Sigmoid colon (tissue), 7 donors: Measurements from ENCODE around the gene NRXN2. TPM values are rescaled to one million over a fixed set of nuclear protein-coding genes. Genes with fewer than 3 reads are reported as not detected.

Experiments
- DNase-seq: peaks from one replicate; pipeline ENCODE4 v3.0.0-alpha.2; 2019
- H3K27ac ChIP-seq, 4 donors: fragments of 200-600 bp; sonication (generic); one replicate each; pipeline ENCODE4 v1.5.1; 2016 to 2019; ENCODE audit warnings: mild to moderate bottlenecking in 1 of 4
- H3K27me3 ChIP-seq, 3 donors: fragments of 200-600 bp; sonication (generic); one replicate each; pipeline ENCODE4 v1.5.1; 2019; ENCODE audit warnings: mild to moderate bottlenecking in 1 of 3
- H3K36me3 ChIP-seq, 4 donors: fragments of 200-600 bp; sonication (generic); one replicate each; pipeline ENCODE4 v1.5.1; 2016 to 2019
- H3K4me1 ChIP-seq, 4 donors: fragments of 200-600 bp; sonication (generic); one replicate each; pipeline ENCODE4 v1.5.1; 2017 to 2019
- H3K4me3 ChIP-seq, 4 donors: fragments of 200-600 bp; sonication (generic); one replicate each; pipeline ENCODE4 v1.5.1; 2017 to 2019; ENCODE audit warnings: mild to moderate bottlenecking in 2 of 4, moderate library complexity in 1 of 4
- H3K9me3 ChIP-seq, 4 donors: fragments of 200-600 bp in 3 of 4; sonication (generic) in 3 of 4; one replicate each; pipeline versions ENCODE4 v1.5.1 to v1.6.1; 2013 to 2019
- EP300 ChIP-seq, 4 donors: sonication (generic); formaldehyde crosslinking; IDR thresholded peaks; one replicate each; pipeline ENCODE4 v1.6.1; 2017; ENCODE audit warnings: antibody characterized with exemption in 4 of 4
- POLR2A ChIP-seq, 2 donors: fragments of 450-650 bp; IDR thresholded peaks; one replicate each; pipeline ENCODE4 v1.6.1; 2016; ENCODE audit warnings: antibody characterized with exemption in 2 of 2, mild to moderate bottlenecking in 2 of 2, moderate library complexity in 2 of 2
- POLR2AphosphoS5 ChIP-seq, 4 donors: sonication (generic); formaldehyde crosslinking; IDR thresholded peaks; one replicate each; pipeline ENCODE4 v1.6.1; 2017; ENCODE audit warnings: antibody characterized with exemption in 4 of 4
- WGBS, 2 donors: extraction: QIAGEN DNeasy Blood & Tissue Kit; methylation state at CpG; one replicate each; pipeline ENCODE4 v1.1.7; 2013; 5-methylcytosine and 5-hydroxymethylcytosine counted together
- intact Hi-C: fragments of 100-400 bp; cut with DNase I; formaldehyde crosslinking; loops from one replicate; pipeline ENCODE4 v1.15.1; 2023
- polyA plus RNA-seq, 3 donors: library from polyadenylated mRNA; stranded (reverse); fragments of 200-250 nt; gene quantifications; one replicate each; pipeline ENCODE4 v1.2.3, GENCODE V29; 2013
- total RNA-seq, 4 donors: library from RNA; depleted of rRNA; stranded (reverse); fragments of >200 nt; gene quantifications; one replicate each; pipeline ENCODE4 v1.1.0, GENCODE V29; 2016
- TF ChIP-seq, protein P1 (sequence below), 4 experiments: fragments of 450-650 bp in 3 of 4; fragments of 200-600 bp in 1 of 4; IDR thresholded peaks; one replicate each; pipeline ENCODE4 v1.5.1; 2016 to 2019; ENCODE audit warnings: antibody characterized with exemption in 4 of 4, mild to moderate bottlenecking in 3 of 4, moderate library complexity in 2 of 4
- donor health status: healthy with polysubstance abuse.
- donor health status: Bipolar disorder and iron deficiency.
- donor health status: healthy.

The NRXN2 gene
- total and polyA plus RNA-seq, 7 donors = 0.23 to 20.5 (median 6.8) TPM

DNA sequence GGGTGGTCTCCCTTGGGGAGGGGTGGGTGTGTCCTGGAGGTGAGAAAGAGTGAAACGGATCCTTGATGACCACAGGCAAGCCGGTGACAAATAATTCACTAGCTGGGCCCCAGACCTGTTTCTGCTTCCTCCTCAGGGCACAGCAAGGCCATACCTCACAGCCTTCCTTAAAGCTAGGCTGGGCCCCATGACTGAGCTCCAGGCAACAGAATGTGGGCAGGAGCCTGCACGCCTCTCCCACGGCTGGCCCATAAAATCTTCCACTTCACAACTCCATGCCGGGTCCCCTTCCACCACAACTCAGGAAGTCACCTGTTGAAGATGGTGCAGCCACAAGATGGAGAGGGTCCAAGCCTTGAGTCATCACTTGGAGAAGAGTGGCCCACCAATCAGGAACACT lies 108.1 kb downstream of the NRXN2 start:
- Histone ChIP-seq H3K9me3 (no peaks in the 10 kb centered on the region), H3K36me3 (peaks cover 0 to 18% (median 0%) of the 10 kb centered on the region in 4 donors), H3K27me3 (no peaks in the 10 kb centered on the region), H3K27ac (no peak overlapping the region), H3K4me3 (no peak overlapping the region), H3K4me1 (peaks cover 0 to 8% (median 4%) of the 10 kb centered on the region in 4 donors)
- no peak for TF ChIP-seq POLR2A (IDR thresholded peaks at IDR 0.05)
- TF ChIP-seq, protein P1, sequence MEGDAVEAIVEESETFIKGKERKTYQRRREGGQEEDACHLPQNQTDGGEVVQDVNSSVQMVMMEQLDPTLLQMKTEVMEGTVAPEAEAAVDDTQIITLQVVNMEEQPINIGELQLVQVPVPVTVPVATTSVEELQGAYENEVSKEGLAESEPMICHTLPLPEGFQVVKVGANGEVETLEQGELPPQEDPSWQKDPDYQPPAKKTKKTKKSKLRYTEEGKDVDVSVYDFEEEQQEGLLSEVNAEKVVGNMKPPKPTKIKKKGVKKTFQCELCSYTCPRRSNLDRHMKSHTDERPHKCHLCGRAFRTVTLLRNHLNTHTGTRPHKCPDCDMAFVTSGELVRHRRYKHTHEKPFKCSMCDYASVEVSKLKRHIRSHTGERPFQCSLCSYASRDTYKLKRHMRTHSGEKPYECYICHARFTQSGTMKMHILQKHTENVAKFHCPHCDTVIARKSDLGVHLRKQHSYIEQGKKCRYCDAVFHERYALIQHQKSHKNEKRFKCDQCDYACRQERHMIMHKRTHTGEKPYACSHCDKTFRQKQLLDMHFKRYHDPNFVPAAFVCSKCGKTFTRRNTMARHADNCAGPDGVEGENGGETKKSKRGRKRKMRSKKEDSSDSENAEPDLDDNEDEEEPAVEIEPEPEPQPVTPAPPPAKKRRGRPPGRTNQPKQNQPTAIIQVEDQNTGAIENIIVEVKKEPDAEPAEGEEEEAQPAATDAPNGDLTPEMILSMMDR (IDR thresholded peaks at IDR 0.05) = no peak
- no peak for TF ChIP-seq POLR2AphosphoS5 (IDR thresholded peaks at IDR 0.05)
- no peak for TF ChIP-seq EP300 (IDR thresholded peaks at IDR 0.05)
- 63 to 75% methylated on average over 5 of the region's 5 CpGs for WGBS, 2 donors
- no peak for DNase-seq
- intact Hi-C loops = no loop called here

DNA sequence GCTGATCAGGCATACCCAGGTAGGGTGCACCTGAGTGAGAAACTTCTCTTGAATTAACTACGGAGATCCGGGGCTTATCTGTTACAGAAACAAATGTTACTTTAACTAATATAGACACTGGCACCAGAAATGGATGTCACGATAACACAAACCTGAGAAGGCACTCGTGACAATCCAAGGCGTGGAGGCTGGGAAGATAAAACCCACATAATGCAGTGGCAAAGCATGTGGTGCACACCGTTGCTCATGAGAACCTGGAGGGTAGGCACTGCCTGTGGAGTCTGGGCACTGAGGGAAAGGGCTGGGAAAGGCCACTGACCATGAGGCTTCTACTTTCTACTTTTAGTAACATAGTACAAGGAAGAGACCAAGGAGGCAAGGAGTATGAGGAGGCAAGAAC lies 109.3 kb downstream of the NRXN2 start:
- no peaks in the 10 kb centered on the region for H3K27me3 ChIP-seq
- TF ChIP-seq EP300 (IDR thresholded peaks at IDR 0.05) (no peak), POLR2AphosphoS5 (IDR thresholded peaks at IDR 0.05) (no peak), POLR2A (IDR thresholded peaks at IDR 0.05) (no peak)
- TF ChIP-seq, protein P1 (IDR thresholded peaks at IDR 0.05) = no peak
- peaks cover 0 to 2% (median 0%) of the 10 kb centered on the region in 4 donors for H3K4me1 ChIP-seq
- no peak for DNase-seq
- peaks cover 0 to 18% (median 0%) of the 10 kb centered on the region in 4 donors for H3K36me3 ChIP-seq
- H3K27ac ChIP-seq = no peak overlapping the region
- WGBS, 2 donors = 85 to 91% methylated on average over 6 of the region's 6 CpGs
- no peak overlapping the region for H3K4me3 ChIP-seq
- intact Hi-C loops = no loop called here
- H3K9me3 ChIP-seq = no peaks in the 10 kb centered on the region

DNA sequence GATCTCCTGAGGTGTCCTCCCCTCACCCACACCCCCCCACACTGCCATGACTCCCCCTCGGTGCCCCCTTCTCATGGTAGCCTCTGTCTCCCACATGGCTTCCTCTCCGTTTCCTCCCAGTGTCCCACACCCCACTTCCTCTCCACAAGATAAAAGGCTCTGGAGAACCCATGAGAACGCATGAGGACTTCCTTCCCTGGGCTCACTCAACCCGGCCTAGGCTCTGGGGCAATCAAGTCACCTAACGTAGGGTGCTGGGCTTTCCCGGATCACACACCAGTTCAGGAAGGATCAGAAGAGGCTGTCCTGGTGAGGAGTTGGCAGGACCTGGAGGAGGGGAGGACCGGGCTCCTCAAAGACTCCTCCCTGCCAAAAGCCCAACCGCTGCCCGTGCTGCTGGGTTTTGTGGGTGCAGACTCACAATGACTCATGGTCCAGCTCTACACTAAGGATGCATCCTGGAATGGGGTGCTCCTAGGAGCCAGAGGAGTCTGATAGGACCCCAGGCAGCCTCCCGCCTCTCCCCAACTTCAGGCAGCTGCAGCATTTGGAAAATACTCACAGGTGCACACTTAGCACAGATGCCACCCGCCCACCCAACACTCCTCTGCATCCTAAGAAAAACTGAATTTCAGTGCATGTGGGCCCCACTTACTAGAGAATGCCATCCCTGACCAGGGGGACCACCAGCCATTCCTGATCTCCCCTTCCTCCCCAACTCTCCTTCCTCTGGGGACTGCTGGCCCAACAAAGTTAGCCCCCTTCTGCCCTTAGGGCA lies 110.9 kb downstream of the NRXN2 start:
- intact Hi-C loops = no loop called here
- Histone ChIP-seq H3K27me3 (no peaks in the 10 kb centered on the region), H3K9me3 (no peaks in the 10 kb centered on the region), H3K4me3 (no peak overlapping the region), H3K4me1 (peaks cover 0 to 8% (median 5%) of the 10 kb centered on the region in 4 donors), H3K36me3 (peaks cover 0 to 16% (median 0%) of the 10 kb centered on the region in 4 donors), H3K27ac (no peak overlapping the region)
- no peak for DNase-seq
- WGBS, 2 donors = 59 to 87% methylated on average over 11 of the region's 11 CpGs
- TF ChIP-seq EP300 (IDR thresholded peaks at IDR 0.05) = no peak
- no peak for TF ChIP-seq POLR2A (IDR thresholded peaks at IDR 0.05)
- no peak for TF ChIP-seq POLR2AphosphoS5 (IDR thresholded peaks at IDR 0.05)
- TF ChIP-seq, protein P1 (IDR thresholded peaks at IDR 0.05) = no peak

DNA sequence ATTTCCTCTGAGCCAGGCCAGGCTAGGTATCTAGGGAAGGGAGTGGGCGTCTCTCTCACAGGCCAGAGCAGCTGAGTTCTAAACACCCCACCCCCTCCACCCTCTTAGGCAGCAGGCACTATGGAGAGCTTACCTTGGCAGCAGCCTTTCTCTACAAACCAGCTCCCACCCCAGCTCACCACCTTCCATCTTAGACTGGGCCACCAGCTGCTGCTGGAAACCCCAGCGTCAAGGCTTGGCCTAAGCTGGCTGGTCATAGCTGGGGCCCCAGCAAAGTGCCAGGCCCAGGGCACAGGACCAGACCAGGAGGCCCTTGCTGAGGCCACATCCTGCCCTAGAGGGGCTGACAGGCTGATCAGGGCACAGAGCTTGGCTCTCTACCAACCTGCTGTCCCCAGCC lies 111.8 kb downstream of the NRXN2 start:
- 87 to 90% methylated on average over 2 of the region's 2 CpGs for WGBS, 2 donors
- Histone ChIP-seq H3K4me3 (no peak overlapping the region), H3K27me3 (no peaks in the 10 kb centered on the region), H3K4me1 (peaks cover 0 to 8% (median 5%) of the 10 kb centered on the region in 4 donors), H3K27ac (no peak overlapping the region), H3K36me3 (peaks cover 0 to 10% (median 0%) of the 10 kb centered on the region in 4 donors), H3K9me3 (no peaks in the 10 kb centered on the region)
- intact Hi-C loops = no loop called here
- no peak for DNase-seq
- TF ChIP-seq EP300 (IDR thresholded peaks at IDR 0.05) = no peak
- TF ChIP-seq POLR2A (IDR thresholded peaks at IDR 0.05) = no peak
- TF ChIP-seq POLR2AphosphoS5 (IDR thresholded peaks at IDR 0.05) = no peak
- TF ChIP-seq, protein P1 (IDR thresholded peaks at IDR 0.05) = no peak
